ENCODE data around the gene SCARB1.

The SCARB1 gene

GRCh38 chr12:124737040-124737419 is 126.6 kb downstream of the SCARB1 start:
- Histone ChIP-seq H3K4me3 (ENCODE audit: low read depth, low read length) (no peak overlapping the region), H3K9ac (ENCODE audit: low read length) (no peak overlapping the region), H3K4ac (ENCODE audit: low read depth, low read length) (no peak overlapping the region), H3K9me3 (ENCODE audit: insufficient read depth, low read depth, low read length) (peaks cover 5% of the 10 kb centered on the region), H3K79me1 (ENCODE audit: low read length) (peaks cover 7% of the 10 kb centered on the region), H2BK12ac (ENCODE audit: low read length) (no peak overlapping the region), H3K27ac (ENCODE audit: low read depth, low read length) (no peak overlapping the region), H4K91ac (ENCODE audit: low read depth, low read length) (no peak overlapping the region), H3K36me3 (ENCODE audit: control insufficient read depth in 1 of 2, insufficient read depth in 2 of 2, low read length in 2 of 2) (no peaks in the 10 kb centered on the region), H3K4me2 (ENCODE audit: low read length) (no peak overlapping the region), H3K4me1 (ENCODE audit: control insufficient read depth in 1 of 2, insufficient read depth in 2 of 2, low read length in 2 of 2) (peaks cover 16 to 19% of the 10 kb centered on the region in 2 experiments), H4K12ac (ENCODE audit: low read depth, low read length) (no peak overlapping the region), H2BK5ac (ENCODE audit: low read depth, low read length, poor library complexity) (no peak overlapping the region), H3K14ac (ENCODE audit: low read length) (no peak overlapping the region), H4K8ac (ENCODE audit: low read depth, low read length) (no peak overlapping the region), H2AK5ac (ENCODE audit: low read length) (no peak overlapping the region), H3K23ac (ENCODE audit: low read length) (no peak overlapping the region), H3K27me3 (ENCODE audit: insufficient read depth, low read length) (no peaks in the 10 kb centered on the region), H2BK120ac (ENCODE audit: insufficient read depth, low read length, poor library complexity) (no peak overlapping the region), H3K79me2 (ENCODE audit: control insufficient read depth, insufficient read depth, low read length, poor library complexity) (no peaks in the 10 kb centered on the region), H2AFZ (ENCODE audit: insufficient read depth, low read length, poor library complexity) (no peak overlapping the region), H3K18ac (ENCODE audit: low read length) (no peak overlapping the region)
- no CpG with 5 or more reads among the region's 8 CpGs for whole genome bisulfite sequencing (ENCODE audit: extremely low coverage, insufficient coverage, insufficient read length)
- DNase-seq: no peak

- Histone ChIP-seq H4K8ac (ENCODE audit: low read depth, low read length) (no peak overlapping the region), H3K9ac (ENCODE audit: low read length) (no peak overlapping the region), H3K4me2 (ENCODE audit: low read length) (no peak overlapping the region), H2BK12ac (ENCODE audit: low read length) (no peak overlapping the region), H3K14ac (ENCODE audit: low read length) (no peak overlapping the region), H3K79me1 (ENCODE audit: low read length) (peaks cover 7% of the 10 kb centered on the region), H3K4ac (ENCODE audit: low read depth, low read length) (no peak overlapping the region), H4K91ac (ENCODE audit: low read depth, low read length) (no peak overlapping the region), H2BK120ac (ENCODE audit: insufficient read depth, low read length, poor library complexity) (no peak overlapping the region), H3K23ac (ENCODE audit: low read length) (no peak overlapping the region), H4K12ac (ENCODE audit: low read depth, low read length) (no peak overlapping the region), H2BK5ac (ENCODE audit: low read depth, low read length, poor library complexity) (no peak overlapping the region), H3K4me3 (ENCODE audit: low read depth, low read length) (no peak overlapping the region), H3K9me3 (ENCODE audit: insufficient read depth, low read depth, low read length) (peaks cover 5% of the 10 kb centered on the region), H3K27me3 (ENCODE audit: insufficient read depth, low read length) (no peaks in the 10 kb centered on the region), H3K4me1 (ENCODE audit: control insufficient read depth in 1 of 2, insufficient read depth in 2 of 2, low read length in 2 of 2) (peaks cover 16 to 20% of the 10 kb centered on the region in 2 experiments), H2AK5ac (ENCODE audit: low read length) (no peak overlapping the region), H3K18ac (ENCODE audit: low read length) (no peak overlapping the region), H3K36me3 (ENCODE audit: control insufficient read depth in 1 of 2, insufficient read depth in 2 of 2, low read length in 2 of 2) (no peaks in the 10 kb centered on the region), H3K79me2 (ENCODE audit: control insufficient read depth, insufficient read depth, low read length, poor library complexity) (no peaks in the 10 kb centered on the region), H3K27ac (ENCODE audit: low read depth, low read length) (no peak overlapping the region), H2AFZ (ENCODE audit: insufficient read depth, low read length, poor library complexity) (no peak overlapping the region)
- no peak for DNase-seq
- 100% methylated on average over 3 of the region's 27 CpGs for WGBS (ENCODE audit: extremely low coverage, insufficient coverage, insufficient read length)
Measured at GRCh38 chr12:124736115-124737039, 127.3 kb downstream of the SCARB1 start.

GRCh38 chr12:124734224-124734788 is 129.4 kb downstream of the SCARB1 start:
- Histone ChIP-seq H3K79me2 (ENCODE audit: control insufficient read depth, insufficient read depth, low read length, poor library complexity) (no peaks in the 10 kb centered on the region), H2AFZ (ENCODE audit: insufficient read depth, low read length, poor library complexity) (no peak overlapping the region), H3K27me3 (ENCODE audit: insufficient read depth, low read length) (no peaks in the 10 kb centered on the region), H2BK120ac (ENCODE audit: insufficient read depth, low read length, poor library complexity) (no peak overlapping the region), H4K12ac (ENCODE audit: low read depth, low read length) (no peak overlapping the region), H2BK5ac (ENCODE audit: low read depth, low read length, poor library complexity) (no peak overlapping the region), H3K4me3 (ENCODE audit: low read depth, low read length) (no peak overlapping the region), H4K8ac (ENCODE audit: low read depth, low read length) (no peak overlapping the region), H3K9me3 (ENCODE audit: insufficient read depth, low read depth, low read length) (no peaks in the 10 kb centered on the region), H3K23ac (ENCODE audit: low read length) (no peak overlapping the region), H3K14ac (ENCODE audit: low read length) (no peak overlapping the region), H3K27ac (ENCODE audit: low read depth, low read length) (no peak overlapping the region), H3K18ac (ENCODE audit: low read length) (no peak overlapping the region), H3K4me2 (ENCODE audit: low read length) (no peak overlapping the region), H3K4me1 (ENCODE audit: control insufficient read depth in 1 of 2, insufficient read depth in 2 of 2, low read length in 2 of 2) (peaks cover 17 to 20% of the 10 kb centered on the region in 2 experiments), H2AK5ac (ENCODE audit: low read length) (no peak overlapping the region), H3K9ac (ENCODE audit: low read length) (no peak overlapping the region), H2BK12ac (ENCODE audit: low read length) (no peak overlapping the region), H4K91ac (ENCODE audit: low read depth, low read length) (no peak overlapping the region), H3K36me3 (ENCODE audit: control insufficient read depth in 1 of 2, insufficient read depth in 2 of 2, low read length in 2 of 2) (no peaks in the 10 kb centered on the region), H3K79me1 (ENCODE audit: low read length) (peaks cover 7% of the 10 kb centered on the region), H3K4ac (ENCODE audit: low read depth, low read length) (no peak overlapping the region)
- WGBS (ENCODE audit: extremely low coverage, insufficient coverage, insufficient read length): no CpG with 5 or more reads among the region's 22 CpGs
- DNase-seq: peak in 1 of 2 donors; percentile 45

GRCh38 chr12:124733086-124733485 is 130.6 kb downstream of the SCARB1 start:
- DNase-seq: no peak
- Histone ChIP-seq H3K9ac (ENCODE audit: low read length) (no peak overlapping the region), H3K4ac (ENCODE audit: low read depth, low read length) (no peak overlapping the region), H3K79me2 (ENCODE audit: control insufficient read depth, insufficient read depth, low read length, poor library complexity) (no peaks in the 10 kb centered on the region), H4K12ac (ENCODE audit: low read depth, low read length) (no peak overlapping the region), H2BK5ac (ENCODE audit: low read depth, low read length, poor library complexity) (no peak overlapping the region), H3K27ac (ENCODE audit: low read depth, low read length) (no peak overlapping the region), H3K79me1 (ENCODE audit: low read length) (peaks cover 7% of the 10 kb centered on the region), H3K4me1 (ENCODE audit: control insufficient read depth in 1 of 2, insufficient read depth in 2 of 2, low read length in 2 of 2) (peaks cover 14 to 16% of the 10 kb centered on the region in 2 experiments), H3K23ac (ENCODE audit: low read length) (no peak overlapping the region), H3K18ac (ENCODE audit: low read length) (peak overlapping the region; percentile 48), H3K14ac (ENCODE audit: low read length) (no peak overlapping the region), H2BK120ac (ENCODE audit: insufficient read depth, low read length, poor library complexity) (peak overlapping the region; percentile 2), H3K27me3 (ENCODE audit: insufficient read depth, low read length) (no peaks in the 10 kb centered on the region), H2AFZ (ENCODE audit: insufficient read depth, low read length, poor library complexity) (no peak overlapping the region), H3K4me2 (ENCODE audit: low read length) (no peak overlapping the region), H2AK5ac (ENCODE audit: low read length) (no peak overlapping the region), H3K9me3 (ENCODE audit: insufficient read depth, low read depth, low read length) (no peaks in the 10 kb centered on the region), H4K91ac (ENCODE audit: low read depth, low read length) (peak overlapping the region; percentile 28), H3K36me3 (ENCODE audit: control insufficient read depth in 1 of 2, insufficient read depth in 2 of 2, low read length in 2 of 2) (no peaks in the 10 kb centered on the region), H3K4me3 (ENCODE audit: low read depth, low read length) (no peak overlapping the region), H2BK12ac (ENCODE audit: low read length) (peak overlapping the region; percentile 5), H4K8ac (ENCODE audit: low read depth, low read length) (no peak overlapping the region)
- no CpG with 5 or more reads among the region's 6 CpGs for WGBS (ENCODE audit: extremely low coverage, insufficient coverage, insufficient read length)
